DOHH2 (cell line): Measurements from ENCODE around the gene GPC1.

Source experiments
- CTCF ChIP-seq: fragments of 200-600 bp; sonication (generic); IDR thresholded peaks from one replicate; pipeline ENCODE4 v1.5.1; 2014; ENCODE audit warnings: antibody characterized with exemption, mild to moderate bottlenecking, low read depth, low read length; ENCODE audit not compliant: poor library complexity, severe bottlenecking
- EZH2phosphoT487 ChIP-seq: fragments of 200-600 bp; sonication (generic); IDR thresholded peaks from 2 replicates; pipeline ENCODE4 v1.6.1; 2017; ENCODE audit warnings: borderline replicate concordance, mild to moderate bottlenecking, antibody characterized with exemption, low read length, moderate library complexity, mixed read lengths

DNA sequence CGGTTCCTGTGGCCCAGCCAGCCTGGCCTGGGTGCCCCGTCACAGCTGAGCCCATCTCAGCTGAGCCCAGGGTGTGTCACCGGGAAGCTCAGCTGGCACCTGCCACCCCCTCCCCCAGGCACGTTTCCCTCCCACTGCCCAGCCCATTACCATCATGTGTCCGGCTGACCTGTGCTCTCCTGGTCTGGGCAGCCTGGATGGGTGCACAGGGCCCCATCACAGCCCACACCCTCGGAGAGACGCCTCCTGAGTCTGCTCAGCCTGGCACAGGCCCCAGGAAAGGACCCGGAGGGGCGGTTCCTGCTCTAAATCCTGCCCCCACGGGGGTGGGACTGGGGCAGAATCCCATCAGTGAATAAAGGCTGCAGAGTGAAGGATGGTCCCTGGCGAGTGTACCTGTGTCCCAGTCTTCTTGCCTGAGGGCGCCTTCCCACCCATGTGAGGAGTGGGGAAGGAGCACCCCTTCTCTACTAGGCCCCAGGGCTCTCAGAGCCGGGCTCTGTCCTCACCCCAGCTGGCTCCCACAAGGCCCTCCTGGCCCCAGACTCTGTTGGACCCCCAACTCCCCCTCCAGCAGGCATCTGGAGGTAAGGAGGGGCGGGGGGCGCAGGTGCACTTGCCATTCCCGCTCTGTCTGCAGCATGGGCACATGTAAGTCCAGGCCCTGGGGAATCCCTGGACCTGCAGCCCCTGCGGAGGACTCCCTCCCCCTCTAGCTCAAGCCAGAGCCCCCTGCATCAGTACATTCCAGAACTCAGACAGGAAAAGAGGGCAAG, 21.2 kb downstream of the GPC1 start:
- TF ChIP-seq CTCF (no peak), EZH2phosphoT487 (no peak)
